Retinal pigment epithelial cell (primary cell): ENCODE results near the gene GOLT1B.

Experiments used
- DNase-seq: peaks from one replicate; pipeline ENCODE4 v3.0.0-alpha.2; 2010; ENCODE audit warnings: low read depth
- H3K4me3 ChIP-seq: 2 replicates; pipeline ENCODE4 v1.5.1; 2011; ENCODE audit warnings: mild to moderate bottlenecking, low read length, control low read depth, moderate library complexity
- CTCF ChIP-seq: conservative IDR thresholded peaks from 2 replicates; pipeline ENCODE4 v1.5.1; 2011; ENCODE audit warnings: low read depth, low read length, control low read depth, inconsistent platforms

GOLT1B gene

GRCh38 chr12:21562859-21563258 is 61.3 kb downstream of the GOLT1B start:
- no peak for DNase-seq
- no peak for TF ChIP-seq CTCF
- H3K4me3 ChIP-seq, result no peak overlapping the region

- DNase-seq, result no peak
- no peak for TF ChIP-seq CTCF
- no peak overlapping the region for H3K4me3 ChIP-seq
These were observed 64.8 kb downstream of the GOLT1B start for GRCh38 chr12:21566223-21566906.

- no peak for TF ChIP-seq CTCF
- no peak overlapping the region for H3K4me3 ChIP-seq
- no peak for DNase-seq
These were observed 65.4 kb downstream of the GOLT1B start for GRCh38 chr12:21566907-21567394.
